ENCODE data around the gene RIMBP2.

RIMBP2 gene

GRCh38 chr12:130496516-130497120 is 219.5 kb downstream of the RIMBP2 start:
- DNase-seq = no peak

- DNase-seq = no peak
Observed at GRCh38 chr12:130495156-130495555, 220.9 kb downstream of the RIMBP2 start.

GRCh38 chr12:130494736-130495135 is 221.4 kb downstream of the RIMBP2 start:
- no peak for DNase-seq

GRCh38 chr12:130493951-130494350 is 222.1 kb downstream of the RIMBP2 start:
- DNase-seq = no peak

GRCh38 chr12:130491421-130492357 is 224.4 kb downstream of the RIMBP2 start:
- no peak for DNase-seq

- no peak for DNase-seq
Observed at GRCh38 chr12:130490674-130491073, 225.4 kb downstream of the RIMBP2 start.

GRCh38 chr12:130489293-130489692 is 226.8 kb downstream of the RIMBP2 start:
- no peak for DNase-seq

GRCh38 chr12:130488358-130488710 is 227.8 kb downstream of the RIMBP2 start:
- no peak for DNase-seq

GRCh38 chr12:130487636-130488357 is 228.3 kb downstream of the RIMBP2 start:
- no peak for DNase-seq

- DNase-seq = no peak
Observed at GRCh38 chr12:130486891-130487416, 229.1 kb downstream of the RIMBP2 start.

GRCh38 chr12:130486146-130486435 is 230.0 kb downstream of the RIMBP2 start:
- DNase-seq = no peak

- no peak for DNase-seq
Observed at GRCh38 chr12:130485291-130486145, 230.6 kb downstream of the RIMBP2 start.

GRCh38 chr12:130484221-130484620 is 231.9 kb downstream of the RIMBP2 start:
- no peak for DNase-seq

- DNase-seq = no peak
Observed at GRCh38 chr12:130483616-130484180, 232.4 kb downstream of the RIMBP2 start.

- DNase-seq = no peak
Observed at GRCh38 chr12:130482448-130482847, 233.7 kb downstream of the RIMBP2 start.

- DNase-seq = no peak
Observed at GRCh38 chr12:130481392-130481879, 234.7 kb downstream of the RIMBP2 start.

- DNase-seq = no peak
Observed at GRCh38 chr12:130480887-130481286, 235.2 kb downstream of the RIMBP2 start.

- no peak for DNase-seq
Observed at GRCh38 chr12:130480231-130480630, 235.9 kb downstream of the RIMBP2 start.

GRCh38 chr12:130479401-130480125 is 236.5 kb downstream of the RIMBP2 start:
- no peak for DNase-seq

GRCh38 chr12:130478786-130479185 is 237.3 kb downstream of the RIMBP2 start:
- DNase-seq = no peak

GRCh38 chr12:130477701-130478100 is 238.4 kb downstream of the RIMBP2 start:
- no peak for DNase-seq
